Heart right ventricle (tissue), 16 donors: ENCODE results near the gene BTBD16. TPM values are rescaled to one million over a fixed set of nuclear protein-coding genes. Genes with fewer than 3 reads are reported as not detected.

Experiments
- ATAC-seq, 8 donors: fragments of 200-7000 bp; cut with Tn5 transposase; one replicate each; pipeline ENCODE4 v1.9.1; 2020; ENCODE audit warnings: mild to moderate bottlenecking in 8 of 8, moderate library complexity in 8 of 8, moderate number of reproducible peaks in 1 of 8
- DNase-seq, 2 donors: peaks; one replicate each; pipeline ENCODE4 v3.0.0-alpha.2; 2020
- H3K27ac ChIP-seq, 10 donors: fragments of 200-600 bp; sonication (generic) in 2 of 10; one replicate each; pipeline versions ENCODE4 v1.5.0 to v1.8.0; 2020 to 2022; ENCODE audit warnings: mild to moderate bottlenecking in 3 of 10
- H3K27me3 ChIP-seq, 7 donors: fragments of 200-600 bp; one replicate each; pipeline ENCODE4 v1.8.0; 2021 to 2022; ENCODE audit warnings: mild to moderate bottlenecking in 2 of 7
- H3K36me3 ChIP-seq, 9 donors: fragments of 200-600 bp; sonication (generic) in 1 of 9; one replicate each; pipeline versions ENCODE4 v1.5.0 to v1.8.0; 2020 to 2022; ENCODE audit warnings: mild to moderate bottlenecking in 2 of 9
- H3K4me1 ChIP-seq, 9 donors: fragments of 200-600 bp; sonication (generic) in 1 of 9; one replicate each; pipeline versions ENCODE4 v1.5.0 to v1.8.0; 2020 to 2022; ENCODE audit warnings: mild to moderate bottlenecking in 4 of 9
- H3K4me3 ChIP-seq, 10 donors: fragments of 200-600 bp; sonication (generic) in 2 of 10; one replicate each; pipeline versions ENCODE4 v1.5.0 to v1.8.0; 2020 to 2022; ENCODE audit warnings: mild to moderate bottlenecking in 7 of 10, moderate library complexity in 2 of 10
- H3K9me3 ChIP-seq, 11 donors: fragments of 200-600 bp in 10 of 11; sonication (generic) in 2 of 11; one replicate each; pipeline versions ENCODE4 v1.5.0 to v1.8.0; 2013 to 2022; ENCODE audit warnings: mild to moderate bottlenecking in 2 of 11, control low read depth in 1 of 11, moderate library complexity in 1 of 11
- WGBS, 2 donors: extraction: QIAGEN DNeasy Blood & Tissue Kit; methylation state at CpG; one replicate each; pipeline ENCODE4 v1.1.7; 2013; ENCODE audit warnings: inconsistent platforms in 1 of 2; 5-methylcytosine and 5-hydroxymethylcytosine counted together
- intact Hi-C, 10 donors: fragments of 100-400 bp; cut with DNase I; formaldehyde crosslinking; loops; one replicate each; pipeline versions ENCODE4 v1.11.1 to v1.14.2; 2022
- polyA plus RNA-seq, 2 donors: library from polyadenylated mRNA; stranded (reverse); fragments of 200-250 nt; gene quantifications; one replicate each; pipeline ENCODE4 v1.2.3, GENCODE V29; 2013
- total RNA-seq, 10 donors: library from RNA; stranded (reverse); fragmentation: NEBNext Ultra II Directional in 3 of 10; extraction: Animal tissue kit (Norgen Biotek cat#: 25700) in 3 of 10; gene quantifications; one replicate each; pipeline versions ENCODE4 v1.2.1 to v1.2.4, GENCODE V29; 2021 to 2023
- TF ChIP-seq, protein P1 (sequence below), 9 donors: fragments of 200-600 bp; sonication (generic) in 2 of 9; IDR thresholded peaks; one replicate each; pipeline versions ENCODE4 v1.5.0 to v1.8.0; 2021 to 2022; ENCODE audit warnings: antibody characterized with exemption in 9 of 9, mild to moderate bottlenecking in 5 of 9, moderate library complexity in 1 of 9
- donor health status: Arrhythmogenic right ventricular cardiomyopathy.
- donor health status: ischemic (EF 13 %, LVEDD 7.1; RV severe dilation, severe dysfunction).
- donor health status: healthy with polysubstance abuse.
- donor health status: DM: no; HTN: yes; CAD: no.
- donor health status: DM: no; HTN: no; CAD: no.
- donor health status: ischemic (EF 25% LVEDD 6.9; RV normal size, moderate dysfunction).
- donor health status: ischemic (EF 25% LVEDD 5.7; RV mildly dilated, moderate dysfunction).
- donor health status: healthy.
- donor health status: DM: yes; HTN: yes; CAD: no.
- donor health status: Ischemic cardiomyopathy.
- donor health status: ischemic (EF 35%, LVEDD 5.7; RV mildly dilated, moderate dysfunction).
- donor health status: nonischemic (EF 11% LVEDD 7.7; RV severe dilation, severe dysfunction).
- donor health status: DM: yes; HTN: yes; CAD: no.
- donor health status: PGD.
- donor health status: ischemic (EF 29% LVEDD 5.4; RV normal size, mild dysfunction).
- donor health status: nonischemic (EF 23%, LVEDD 6.1; RV moderate dilation, normal function).

The BTBD16 gene
- total and polyA plus RNA-seq, 12 donors = 0.29 to 0.76 TPM; not detected in 10

DNA sequence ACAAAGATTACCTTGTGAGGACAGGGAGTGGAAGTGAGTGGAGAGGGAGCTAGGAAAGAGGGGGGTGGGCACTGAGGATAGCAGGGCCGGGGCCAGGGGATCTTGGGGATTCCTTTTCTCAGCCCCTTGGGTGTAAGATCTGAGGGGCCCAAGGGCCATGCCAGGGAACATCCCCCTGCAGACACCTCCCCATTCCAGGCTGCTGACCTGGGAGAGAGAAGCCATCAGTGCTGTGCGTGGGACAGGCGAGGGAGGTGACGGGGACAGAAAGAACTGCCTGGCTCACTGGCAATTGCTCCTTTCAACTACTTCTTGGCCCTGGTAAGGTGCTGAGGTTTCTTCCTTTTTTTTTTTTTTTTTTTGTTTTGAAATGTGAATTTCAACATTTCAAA, 12.0 kb upstream of the BTBD16 start:
- no peak overlapping the region for H3K27ac ChIP-seq
- H3K27me3 ChIP-seq = no peaks in the 10 kb centered on the region
- H3K9me3 ChIP-seq = peaks cover 0 to 29% (median 11%) of the 10 kb centered on the region in 11 donors
- intact Hi-C loops = no loop called here
- no peak for DNase-seq
- H3K4me1 ChIP-seq = peaks cover 0 to 11% (median 3%) of the 10 kb centered on the region in 9 donors
- no peak overlapping the region for H3K4me3 ChIP-seq
- 82 to 83% methylated on average over 4 of the region's 4 CpGs for WGBS, 2 donors
- TF ChIP-seq, protein P1, sequence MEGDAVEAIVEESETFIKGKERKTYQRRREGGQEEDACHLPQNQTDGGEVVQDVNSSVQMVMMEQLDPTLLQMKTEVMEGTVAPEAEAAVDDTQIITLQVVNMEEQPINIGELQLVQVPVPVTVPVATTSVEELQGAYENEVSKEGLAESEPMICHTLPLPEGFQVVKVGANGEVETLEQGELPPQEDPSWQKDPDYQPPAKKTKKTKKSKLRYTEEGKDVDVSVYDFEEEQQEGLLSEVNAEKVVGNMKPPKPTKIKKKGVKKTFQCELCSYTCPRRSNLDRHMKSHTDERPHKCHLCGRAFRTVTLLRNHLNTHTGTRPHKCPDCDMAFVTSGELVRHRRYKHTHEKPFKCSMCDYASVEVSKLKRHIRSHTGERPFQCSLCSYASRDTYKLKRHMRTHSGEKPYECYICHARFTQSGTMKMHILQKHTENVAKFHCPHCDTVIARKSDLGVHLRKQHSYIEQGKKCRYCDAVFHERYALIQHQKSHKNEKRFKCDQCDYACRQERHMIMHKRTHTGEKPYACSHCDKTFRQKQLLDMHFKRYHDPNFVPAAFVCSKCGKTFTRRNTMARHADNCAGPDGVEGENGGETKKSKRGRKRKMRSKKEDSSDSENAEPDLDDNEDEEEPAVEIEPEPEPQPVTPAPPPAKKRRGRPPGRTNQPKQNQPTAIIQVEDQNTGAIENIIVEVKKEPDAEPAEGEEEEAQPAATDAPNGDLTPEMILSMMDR (IDR thresholded peaks at IDR 0.05) = no peak
- peaks cover 0 to 78% (median 3%) of the 10 kb centered on the region in 9 donors for H3K36me3 ChIP-seq
- peak in 5 of 8 donors; percentile 17 to 39 (median 34) for ATAC-seq

DNA sequence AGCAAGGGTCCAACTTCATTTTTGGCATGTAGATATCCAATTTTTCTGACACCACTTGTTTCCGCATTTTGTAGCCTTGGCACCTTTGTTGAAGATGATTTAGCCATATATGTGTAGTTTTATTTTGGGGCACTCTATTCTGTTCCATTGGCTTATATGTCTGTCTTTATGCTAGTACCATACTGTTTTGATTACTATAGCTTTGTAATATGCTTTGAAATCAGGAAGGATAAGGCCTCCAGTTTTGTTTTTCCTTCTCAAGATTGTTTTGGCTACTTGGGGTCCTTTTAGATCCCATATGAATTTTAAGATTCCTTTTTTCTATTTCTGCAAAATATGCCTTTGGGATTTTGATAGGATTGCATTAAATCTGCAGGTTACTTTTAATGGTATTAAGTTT, 9.5 kb upstream of the BTBD16 start:
- no peak overlapping the region for H3K4me3 ChIP-seq
- DNase-seq (no peak), ATAC-seq (no peak)
- H3K4me1 ChIP-seq = peaks cover 0 to 28% (median 8%) of the 10 kb centered on the region in 9 donors
- peaks cover 0 to 57% (median 0%) of the 10 kb centered on the region in 9 donors for H3K36me3 ChIP-seq
- no peak overlapping the region for H3K27ac ChIP-seq
- TF ChIP-seq, protein P1 (IDR thresholded peaks at IDR 0.05) = no peak
- intact Hi-C loops = loop anchor here in 3 of 10 donors (10.0 kb wide), 3 partner anchors 107 to 207 kb away; no protein-coding TSS in a partner anchor
- H3K9me3 ChIP-seq = peaks cover 0 to 29% (median 11%) of the 10 kb centered on the region in 11 donors
- H3K27me3 ChIP-seq = no peaks in the 10 kb centered on the region
- 53 to 79% methylated on average over 1 of the region's 1 CpG for WGBS, 2 donors

DNA sequence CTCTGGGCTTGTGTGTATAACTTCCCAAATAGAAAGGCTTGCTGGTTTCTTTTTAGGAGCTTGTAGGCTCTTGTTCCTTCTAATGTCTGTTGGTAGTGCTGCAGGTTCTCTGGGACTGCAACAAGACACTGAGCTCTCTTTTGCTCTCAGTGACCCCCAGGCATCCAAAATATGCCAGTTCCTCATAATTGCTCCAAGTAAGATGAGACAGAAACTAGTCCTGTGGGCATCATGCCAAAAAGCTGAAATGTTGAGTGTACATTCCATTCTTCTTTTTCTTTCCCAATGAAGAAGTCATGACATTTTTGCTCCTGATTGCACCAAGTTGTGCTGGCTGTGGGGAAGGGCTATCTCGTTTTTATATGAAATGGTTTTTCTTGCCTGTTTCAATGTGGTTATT, 7.1 kb upstream of the BTBD16 start:
- peak overlapping the region in 3 of 10 donors; percentile 17 to 35 (median 27) for H3K27ac ChIP-seq
- 24 to 37% methylated on average over 1 of the region's 1 CpG for WGBS, 2 donors

DNA sequence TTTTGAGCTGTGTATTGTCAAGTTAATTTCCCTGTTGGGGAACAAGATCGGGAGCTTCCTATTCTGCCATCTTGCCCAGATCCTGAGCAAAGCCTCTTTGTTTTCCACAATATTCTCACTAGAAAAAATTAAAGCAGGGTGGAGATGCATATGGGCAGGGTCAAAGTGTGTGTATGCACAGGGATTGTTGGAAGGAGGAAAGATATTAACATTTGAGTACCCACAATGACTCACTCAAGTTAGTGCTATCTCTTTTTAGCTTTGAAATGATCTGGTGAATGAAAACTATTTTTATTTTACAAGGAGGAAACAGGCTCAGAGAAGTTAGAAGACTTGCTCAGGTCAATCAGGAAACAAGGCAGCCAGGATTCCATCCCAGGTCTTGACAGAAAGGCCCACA, 6.7 kb upstream of the BTBD16 start:
- intact Hi-C loops = loop anchor here in 3 of 10 donors (10.0 kb wide), 3 partner anchors 110 to 210 kb away; no protein-coding TSS in a partner anchor
- peaks cover 0 to 62% (median 2%) of the 10 kb centered on the region in 9 donors for H3K36me3 ChIP-seq
- 85 to 90% methylated on average over 1 of the region's 1 CpG for WGBS, 2 donors
- no peaks in the 10 kb centered on the region for H3K27me3 ChIP-seq
- no peak overlapping the region for H3K4me3 ChIP-seq
- H3K27ac ChIP-seq = peak overlapping the region in 2 of 10 donors; percentile 27 to 35
- peaks cover 0 to 29% (median 11%) of the 10 kb centered on the region in 11 donors for H3K9me3 ChIP-seq
- peaks cover 0 to 42% (median 8%) of the 10 kb centered on the region in 9 donors for H3K4me1 ChIP-seq
- DNase-seq (no peak), ATAC-seq (no peak)
- TF ChIP-seq, protein P1 (IDR thresholded peaks at IDR 0.05) = no peak

More for the DNA sequence above, 7.1 kb upstream of the BTBD16 start:
- DNase-seq (no peak), ATAC-seq (no peak)
- H3K36me3 ChIP-seq = peaks cover 0 to 57% (median 0%) of the 10 kb centered on the region in 9 donors
- intact Hi-C loops = loop anchor here in 3 of 10 donors (10.0 kb wide), 3 partner anchors 109 to 209 kb away; no protein-coding TSS in a partner anchor
- TF ChIP-seq, protein P1 (IDR thresholded peaks at IDR 0.05) = no peak
- no peaks in the 10 kb centered on the region for H3K27me3 ChIP-seq
- H3K4me3 ChIP-seq = no peak overlapping the region
- H3K4me1 ChIP-seq = peaks cover 0 to 42% (median 8%) of the 10 kb centered on the region in 9 donors
- H3K9me3 ChIP-seq = peaks cover 0 to 29% (median 11%) of the 10 kb centered on the region in 11 donors
